Esophagus squamous epithelium (tissue), 5 donors: ENCODE data around the gene RAB4B. TPM values are rescaled to one million over a fixed set of nuclear protein-coding genes. Genes with fewer than 3 reads are reported as not detected.
"Not testable (repeated sequence)": the region's sequence is repeated elsewhere in the genome, so short reads cannot be mapped to it uniquely, and the experiment has no call there.

Experiments used
- DNase-seq: peaks from one replicate; lab custom pipeline; 2025; lab: John Stamatoyannopoulos, UW
- H3K27ac ChIP-seq, 4 donors: fragments of 200-600 bp; sonication (generic); one replicate each; pipeline ENCODE4 v1.5.1; 2016 to 2019; ENCODE audit warnings: mild to moderate bottlenecking in 1 of 4
- H3K27me3 ChIP-seq, 4 donors: fragments of 200-600 bp; sonication (generic); 1 replicate in 3 of 4; 2 replicates in 1 of 4; pipeline versions ENCODE4 v1.5.1 to v1.6.0; 2017 to 2021; ENCODE audit warnings: antibody characterized with exemption in 1 of 4
- H3K36me3 ChIP-seq, 3 donors: fragments of 200-600 bp; sonication (generic); one replicate each; pipeline ENCODE4 v1.5.1; 2016 to 2019
- H3K4me1 ChIP-seq, 3 donors: fragments of 200-600 bp; sonication (generic); one replicate each; pipeline ENCODE4 v1.5.1; 2017 to 2019
- H3K4me3 ChIP-seq, 4 donors: fragments of 200-600 bp; sonication (generic); 1 replicate in 3 of 4; 2 replicates in 1 of 4; pipeline ENCODE4 v1.5.1; 2016 to 2019; ENCODE audit warnings: mild to moderate bottlenecking in 2 of 4, moderate library complexity in 1 of 4
- H3K9me3 ChIP-seq, 3 donors: fragments of 200-600 bp; sonication (generic); one replicate each; pipeline ENCODE4 v1.5.1; 2016 to 2019
- CTCF ChIP-seq, 6 experiments: fragments of 450-650 bp in 4 of 6; fragments of 200-600 bp in 2 of 6; sonication (generic) in 2 of 6; IDR thresholded peaks; one replicate each; pipeline ENCODE4 v1.5.1; 2016 to 2019; ENCODE audit warnings: antibody characterized with exemption in 6 of 6, mild to moderate bottlenecking in 4 of 6, moderate library complexity in 4 of 6
- POLR2A ChIP-seq, 4 donors: fragments of 450-650 bp; IDR thresholded peaks; one replicate each; pipeline ENCODE4 v1.6.1; 2017; ENCODE audit warnings: antibody characterized with exemption in 4 of 4, mild to moderate bottlenecking in 4 of 4, moderate library complexity in 3 of 4
- WGBS, 2 donors: methylation state at CpG; one replicate each; pipeline ENCODE4 v1.1.5; 2018; 5-methylcytosine and 5-hydroxymethylcytosine counted together
- intact Hi-C: fragments of 100-400 bp; cut with DNase I; formaldehyde crosslinking; loops from one replicate; pipeline ENCODE4 v1.15.0; 2022
- total RNA-seq, 4 donors: library from RNA; depleted of rRNA; stranded (reverse); fragments of >200 nt; gene quantifications; one replicate each; pipeline ENCODE4 v1.1.0, GENCODE V29; 2016
- donor health status: DM: yes; HTN: yes; CAD: no.

The RAB4B gene
- total RNA-seq, 4 donors from 2014 or later, result 15.2 to 37.0 (median 20.5) TPM

- TF ChIP-seq CTCF (IDR thresholded peaks at IDR 0.05) (no peak), POLR2A (IDR thresholded peaks at IDR 0.05) (no peak)
- H3K27me3 ChIP-seq, result no peaks in the 10 kb centered on the region
- peaks cover 0 to 29% (median 6%) of the 10 kb centered on the region in 3 donors for H3K36me3 ChIP-seq
- WGBS, 2 donors, result 89 to 90% methylated on average over 17 to 26 of the region's 39 CpGs
- H3K4me3 ChIP-seq, result peak overlapping the region in 3 of 4 donors; percentile 48 to 66 (median 53)
- peak overlapping the region; percentile 7 to 87 (median 84) for H3K27ac ChIP-seq
- intact Hi-C loops, result loop anchor here (5.0 kb wide), 1 partner anchor 147 kb away; no protein-coding TSS in a partner anchor
- no peaks in the 10 kb centered on the region for H3K9me3 ChIP-seq
- peaks cover 46 to 85% (median 66%) of the 10 kb centered on the region in 3 donors for H3K4me1 ChIP-seq
- DNase-seq, result no peak
Observed at GRCh38 chr19:40809358-40810086, 31.5 kb downstream of the RAB4B start.

- no peak for TF ChIP-seq POLR2A (IDR thresholded peaks at IDR 0.05)
- TF ChIP-seq CTCF (IDR thresholded peaks at IDR 0.05), result no peak
- H3K9me3 ChIP-seq, result no peaks in the 10 kb centered on the region
- H3K27me3 ChIP-seq, result no peaks in the 10 kb centered on the region
- intact Hi-C loops, result loop anchor here (5.0 kb wide), 1 partner anchor 148 kb away; no protein-coding TSS in a partner anchor
- H3K4me3 ChIP-seq, result peak overlapping the region; percentile 27 to 66 (median 50)
- no peak for DNase-seq
- H3K27ac ChIP-seq, result peak overlapping the region; percentile 67 to 87 (median 84)
- H3K4me1 ChIP-seq, result peaks cover 40 to 79% (median 60%) of the 10 kb centered on the region in 3 donors
- peaks cover 0 to 27% (median 6%) of the 10 kb centered on the region in 3 donors for H3K36me3 ChIP-seq
- 40 to 77% methylated on average over 1 to 6 of the region's 14 CpGs for WGBS, 2 donors
Observed at GRCh38 chr19:40810160-40810559, 32.1 kb downstream of the RAB4B start.

GRCh38 chr19:40810649-40811408 is 32.8 kb downstream of the RAB4B start:
- 0 to 4% methylated on average over 12 to 27 of the region's 65 CpGs for WGBS, 2 donors
- H3K27me3 ChIP-seq, DNase-seq, H3K9me3 ChIP-seq: not testable (repeated sequence)
- peak in 2 of 6 experiments; percentile 10 to 25 for TF ChIP-seq CTCF (IDR thresholded peaks at IDR 0.05)
- Histone ChIP-seq H3K4me3 (peak overlapping the region; percentile 27 to 66 (median 50)), H3K36me3 (peaks cover 0 to 27% (median 6%) of the 10 kb centered on the region in 3 donors), H3K27ac (peak overlapping the region; percentile 67 to 87 (median 84)), H3K4me1 (peaks cover 33 to 72% (median 54%) of the 10 kb centered on the region in 3 donors)
- intact Hi-C loops, result loop anchor here (5.0 kb wide), 1 partner anchor 149 kb away; no protein-coding TSS in a partner anchor

GRCh38 chr19:40811478-40812341 is 33.7 kb downstream of the RAB4B start:
- DNase-seq, result no peak
- Histone ChIP-seq H3K36me3 (peaks cover 0 to 27% (median 6%) of the 10 kb centered on the region in 3 donors), H3K4me1 (peaks cover 25 to 63% (median 45%) of the 10 kb centered on the region in 3 donors), H3K27me3 (no peaks in the 10 kb centered on the region), H3K4me3 (peak overlapping the region; percentile 27 to 66 (median 50)), H3K9me3 (no peaks in the 10 kb centered on the region), H3K27ac (peak overlapping the region; percentile 67 to 87 (median 84))
- WGBS, 2 donors, result 25 to 29% methylated on average over 21 to 24 of the region's 35 CpGs
- TF ChIP-seq CTCF (IDR thresholded peaks at IDR 0.05) (peak in 1 of 6 experiments; percentile 11), POLR2A (IDR thresholded peaks at IDR 0.05) (no peak)
- intact Hi-C loops, result loop anchor here (5.0 kb wide), 1 partner anchor 149 kb away; no protein-coding TSS in a partner anchor

GRCh38 chr19:40812571-40812970 is 34.5 kb downstream of the RAB4B start:
- 79 to 91% methylated on average over 7 of the region's 7 CpGs for WGBS, 2 donors
- H3K4me3 ChIP-seq, H3K27me3 ChIP-seq, H3K9me3 ChIP-seq, DNase-seq: not testable (repeated sequence)
- H3K36me3 ChIP-seq, result peaks cover 0 to 22% (median 6%) of the 10 kb centered on the region in 3 donors
- intact Hi-C loops, result loop anchor here (5.0 kb wide), 1 partner anchor 150 kb away; no protein-coding TSS in a partner anchor
- peaks cover 19 to 55% (median 38%) of the 10 kb centered on the region in 3 donors for H3K4me1 ChIP-seq
- peak overlapping the region in 1 of 4 donors; percentile 10 for H3K27ac ChIP-seq
